Peyer's patch (tissue), 4 donors: ENCODE results near the gene TSHZ1. TPM values are rescaled to one million over a fixed set of nuclear protein-coding genes. Genes with fewer than 3 reads are reported as not detected.

Source experiments
- DNase-seq, 3 donors: peaks; one replicate each; pipeline ENCODE4 v3.0.0-alpha.2; 2017 to 2019
- H3K27ac ChIP-seq, 4 donors: fragments of 200-600 bp; sonication (generic); one replicate each; pipeline ENCODE4 v1.5.1; 2016 to 2019
- H3K27me3 ChIP-seq, 2 donors: fragments of 200-600 bp; sonication (generic); one replicate each; pipeline ENCODE4 v1.5.1; 2019
- H3K36me3 ChIP-seq, 3 donors: fragments of 200-600 bp; sonication (generic); one replicate each; pipeline ENCODE4 v1.5.1; 2016 to 2019
- H3K4me1 ChIP-seq, 4 donors: fragments of 200-600 bp; sonication (generic); one replicate each; pipeline ENCODE4 v1.5.1; 2016 to 2019
- H3K4me3 ChIP-seq, 4 donors: fragments of 200-600 bp; sonication (generic); 1 replicate in 3 of 4; 2 replicates in 1 of 4; pipeline ENCODE4 v1.5.1; 2016 to 2019; ENCODE audit warnings: mild to moderate bottlenecking in 1 of 4
- H3K9me3 ChIP-seq, 4 donors: fragments of 200-600 bp; sonication (generic); one replicate each; pipeline ENCODE4 v1.5.1; 2016 to 2019; ENCODE audit warnings: mild to moderate bottlenecking in 1 of 4
- POLR2A ChIP-seq, 2 donors: fragments of 450-650 bp; IDR thresholded peaks; one replicate each; pipeline ENCODE4 v1.5.1; 2017; ENCODE audit warnings: antibody characterized with exemption in 2 of 2, mild to moderate bottlenecking in 2 of 2, moderate library complexity in 2 of 2
- total RNA-seq, 4 donors: library from RNA; depleted of rRNA; stranded (reverse); fragments of >200 nt; gene quantifications; one replicate each; pipeline ENCODE4 v1.1.0, GENCODE V29; 2016
- TF ChIP-seq, protein P1 (sequence below), 6 experiments: fragments of 450-650 bp in 4 of 6; fragments of 200-600 bp in 2 of 6; sonication (generic) in 1 of 6; IDR thresholded peaks; one replicate each; pipeline ENCODE4 v1.5.1; 2017 to 2019; ENCODE audit warnings: antibody characterized with exemption in 6 of 6, mild to moderate bottlenecking in 3 of 6, moderate library complexity in 1 of 6

Gene TSHZ1
- total RNA-seq, 4 donors from 2014 or later, result 12.4 to 34.8 (median 28.4) TPM

DNA sequence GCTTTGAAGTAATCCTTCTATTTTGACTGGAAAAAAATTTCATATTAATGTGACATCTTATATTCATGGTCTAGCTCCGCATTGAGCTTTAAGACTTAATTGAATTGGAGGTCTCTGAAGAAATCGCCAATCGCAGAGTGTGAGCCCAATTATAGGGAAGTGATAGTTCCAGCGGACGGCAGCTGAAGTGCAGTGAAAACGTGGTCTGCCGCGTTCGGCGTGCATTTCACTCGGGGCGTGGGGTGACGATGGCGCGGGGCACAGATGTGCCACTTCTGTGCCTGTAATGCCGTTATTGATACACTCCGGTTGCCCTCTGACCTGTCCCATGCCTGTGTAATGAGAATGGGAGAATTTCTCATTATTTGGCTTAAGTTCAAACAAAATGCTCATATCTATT, 106.7 kb downstream of the TSHZ1 start:
- DNase-seq, result no peak
- no peaks in the 10 kb centered on the region for H3K9me3 ChIP-seq
- no peak overlapping the region for H3K4me3 ChIP-seq
- no peak overlapping the region for H3K27ac ChIP-seq
- no peaks in the 10 kb centered on the region for H3K27me3 ChIP-seq
- no peaks in the 10 kb centered on the region for H3K4me1 ChIP-seq
- no peaks in the 10 kb centered on the region for H3K36me3 ChIP-seq
- TF ChIP-seq POLR2A (IDR thresholded peaks at IDR 0.05), result no peak
- TF ChIP-seq, protein P1, sequence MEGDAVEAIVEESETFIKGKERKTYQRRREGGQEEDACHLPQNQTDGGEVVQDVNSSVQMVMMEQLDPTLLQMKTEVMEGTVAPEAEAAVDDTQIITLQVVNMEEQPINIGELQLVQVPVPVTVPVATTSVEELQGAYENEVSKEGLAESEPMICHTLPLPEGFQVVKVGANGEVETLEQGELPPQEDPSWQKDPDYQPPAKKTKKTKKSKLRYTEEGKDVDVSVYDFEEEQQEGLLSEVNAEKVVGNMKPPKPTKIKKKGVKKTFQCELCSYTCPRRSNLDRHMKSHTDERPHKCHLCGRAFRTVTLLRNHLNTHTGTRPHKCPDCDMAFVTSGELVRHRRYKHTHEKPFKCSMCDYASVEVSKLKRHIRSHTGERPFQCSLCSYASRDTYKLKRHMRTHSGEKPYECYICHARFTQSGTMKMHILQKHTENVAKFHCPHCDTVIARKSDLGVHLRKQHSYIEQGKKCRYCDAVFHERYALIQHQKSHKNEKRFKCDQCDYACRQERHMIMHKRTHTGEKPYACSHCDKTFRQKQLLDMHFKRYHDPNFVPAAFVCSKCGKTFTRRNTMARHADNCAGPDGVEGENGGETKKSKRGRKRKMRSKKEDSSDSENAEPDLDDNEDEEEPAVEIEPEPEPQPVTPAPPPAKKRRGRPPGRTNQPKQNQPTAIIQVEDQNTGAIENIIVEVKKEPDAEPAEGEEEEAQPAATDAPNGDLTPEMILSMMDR (IDR thresholded peaks at IDR 0.05), result no peak

DNA sequence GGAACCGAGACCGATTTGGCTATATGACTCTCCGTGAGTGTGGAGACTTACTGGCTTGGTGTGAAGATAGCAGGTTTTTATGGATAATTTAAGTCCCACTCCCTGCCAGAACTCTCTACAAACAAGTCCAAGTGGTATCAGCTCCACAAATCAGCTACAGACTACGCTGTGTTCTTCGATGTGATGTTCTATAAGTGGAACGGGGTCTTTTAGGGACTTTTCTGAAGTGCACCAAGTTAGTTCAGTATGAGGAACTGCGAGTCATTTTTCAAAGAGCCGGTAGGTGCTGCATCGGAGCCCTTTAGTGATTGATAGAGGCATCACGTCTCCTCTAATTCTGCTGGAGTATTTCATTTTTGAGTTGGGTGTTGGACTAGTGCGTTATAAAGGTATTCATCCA, 107.1 kb downstream of the TSHZ1 start:
- no peak overlapping the region for H3K4me3 ChIP-seq
- no peaks in the 10 kb centered on the region for H3K36me3 ChIP-seq
- H3K9me3 ChIP-seq, result no peaks in the 10 kb centered on the region
- TF ChIP-seq, protein P1 (IDR thresholded peaks at IDR 0.05), result no peak
- TF ChIP-seq POLR2A (IDR thresholded peaks at IDR 0.05), result no peak
- H3K27ac ChIP-seq, result no peak overlapping the region
- no peaks in the 10 kb centered on the region for H3K27me3 ChIP-seq
- no peaks in the 10 kb centered on the region for H3K4me1 ChIP-seq
- no peak for DNase-seq

DNA sequence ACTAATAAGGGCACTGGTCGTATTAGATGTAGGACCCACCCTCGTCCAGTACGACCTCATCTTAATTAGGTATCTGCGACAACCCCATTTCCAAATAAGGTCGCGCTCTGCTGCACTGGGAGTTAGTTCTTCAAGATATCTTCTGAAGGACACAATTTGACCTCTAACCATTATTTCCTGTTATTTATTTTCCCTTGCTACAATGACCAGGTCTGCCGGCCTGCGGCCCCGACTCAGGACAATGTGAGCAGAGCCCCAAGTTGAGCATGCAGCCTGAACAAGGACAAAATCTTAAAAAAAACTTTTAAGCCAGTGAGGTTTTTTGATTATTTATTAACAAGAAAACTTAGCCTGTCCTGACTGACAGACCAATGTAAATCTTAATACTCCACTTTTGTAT, 109.3 kb downstream of the TSHZ1 start:
- H3K4me3 ChIP-seq, result no peak overlapping the region
- H3K27ac ChIP-seq, result no peak overlapping the region
- no peaks in the 10 kb centered on the region for H3K36me3 ChIP-seq
- H3K9me3 ChIP-seq, result no peaks in the 10 kb centered on the region
- no peaks in the 10 kb centered on the region for H3K4me1 ChIP-seq
- DNase-seq, result no peak
- TF ChIP-seq, protein P1 (IDR thresholded peaks at IDR 0.05), result no peak
- no peak for TF ChIP-seq POLR2A (IDR thresholded peaks at IDR 0.05)
- H3K27me3 ChIP-seq, result no peaks in the 10 kb centered on the region

DNA sequence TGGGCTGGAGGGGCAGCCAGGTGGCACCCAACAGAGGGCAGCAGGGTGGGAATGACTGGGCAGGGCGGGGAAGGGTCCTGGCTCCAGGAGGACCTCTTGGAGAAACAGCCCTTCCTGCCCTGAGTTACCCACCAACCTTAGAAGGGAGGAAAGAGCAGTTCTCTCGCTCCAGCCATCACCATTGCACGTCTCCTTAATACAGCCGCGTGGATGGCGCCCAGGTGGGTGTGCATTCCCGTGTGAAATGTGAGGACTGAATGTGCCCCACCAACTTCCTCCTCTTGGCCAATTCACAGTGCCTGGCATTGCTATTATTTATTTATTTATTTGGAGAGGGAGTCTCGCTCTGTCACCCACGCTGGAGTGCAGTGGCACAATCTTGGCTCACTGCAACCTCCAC, 109.9 kb downstream of the TSHZ1 start:
- H3K27ac ChIP-seq, result no peak overlapping the region
- H3K36me3 ChIP-seq, result no peaks in the 10 kb centered on the region
- DNase-seq, result no peak
- H3K27me3 ChIP-seq, result no peaks in the 10 kb centered on the region
- H3K4me3 ChIP-seq, result no peak overlapping the region
- no peaks in the 10 kb centered on the region for H3K4me1 ChIP-seq
- no peak for TF ChIP-seq POLR2A (IDR thresholded peaks at IDR 0.05)
- TF ChIP-seq, protein P1 (IDR thresholded peaks at IDR 0.05), result no peak
- H3K9me3 ChIP-seq, result no peaks in the 10 kb centered on the region

DNA sequence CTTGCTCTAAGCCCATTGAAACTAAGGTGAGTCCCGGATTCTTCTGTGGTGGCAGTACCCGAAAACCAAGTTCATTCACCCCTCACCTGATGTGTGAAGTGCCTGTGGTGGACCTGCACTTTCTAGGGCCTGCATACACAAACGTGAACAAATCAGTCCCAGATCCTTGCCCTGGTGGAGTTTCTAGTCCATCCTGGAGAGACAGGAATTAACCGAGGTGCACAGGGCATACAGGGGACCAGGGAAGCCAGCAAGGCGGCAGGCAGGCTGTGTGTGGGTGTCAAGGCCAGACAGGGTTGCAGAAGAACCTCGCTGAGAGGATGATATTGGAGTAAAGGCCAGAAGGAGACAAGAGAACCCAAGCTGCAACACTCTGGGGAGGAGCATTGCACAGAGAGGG, 110.8 kb downstream of the TSHZ1 start:
- Histone ChIP-seq H3K9me3 (no peaks in the 10 kb centered on the region), H3K4me3 (no peak overlapping the region), H3K4me1 (no peaks in the 10 kb centered on the region), H3K27me3 (no peaks in the 10 kb centered on the region), H3K36me3 (no peaks in the 10 kb centered on the region), H3K27ac (no peak overlapping the region)
- DNase-seq, result no peak
- TF ChIP-seq POLR2A (IDR thresholded peaks at IDR 0.05), result no peak
- TF ChIP-seq, protein P1 (IDR thresholded peaks at IDR 0.05), result no peak

DNA sequence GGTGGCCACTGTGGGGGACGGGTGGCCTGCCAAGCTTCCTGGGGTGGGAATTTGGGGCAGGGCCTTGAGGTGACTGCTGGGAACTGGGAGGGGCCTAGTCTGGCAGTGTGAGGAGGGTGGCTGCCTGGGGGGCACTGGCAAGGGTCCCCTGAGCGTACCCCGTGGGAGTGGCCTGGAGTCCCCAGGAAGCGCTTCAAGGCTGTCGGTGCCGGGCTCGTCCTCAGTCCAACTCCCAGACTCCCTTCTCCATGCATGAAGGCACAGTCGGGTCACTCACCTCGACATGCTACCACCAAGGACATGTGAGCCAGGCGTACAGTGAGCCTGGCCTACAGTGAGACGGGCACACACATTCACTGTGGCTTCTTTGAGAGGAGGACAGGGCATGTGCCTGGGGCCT, 111.6 kb downstream of the TSHZ1 start:
- Histone ChIP-seq H3K27me3 (no peaks in the 10 kb centered on the region), H3K4me3 (no peak overlapping the region), H3K9me3 (no peaks in the 10 kb centered on the region), H3K4me1 (no peaks in the 10 kb centered on the region), H3K27ac (no peak overlapping the region), H3K36me3 (no peaks in the 10 kb centered on the region)
- no peak for DNase-seq
- TF ChIP-seq, protein P1 (IDR thresholded peaks at IDR 0.05), result no peak
- TF ChIP-seq POLR2A (IDR thresholded peaks at IDR 0.05), result no peak
